GM18861 (cell line): ENCODE measurements around the gene RBMS2.

ENCODE experiments used
- ATAC-seq: cut with Tn5 transposase; IDR thresholded peaks from one replicate; pipeline ENCODE4 v1.9.1; 2021; ENCODE audit not compliant: unreplicated experiment

The RBMS2 gene

GRCh38 chr12:56578983-56579546 lies 57.4 kb downstream of the RBMS2 start:
- ATAC-seq = no peak

GRCh38 chr12:56581418-56582145 lies 60.0 kb downstream of the RBMS2 start:
- ATAC-seq = no peak

- no peak for ATAC-seq
Observed at GRCh38 chr12:56585098-56585497, 63.5 kb downstream of the RBMS2 start.

GRCh38 chr12:56589783-56590182 lies 68.2 kb downstream of the RBMS2 start:
- no peak for ATAC-seq

GRCh38 chr12:56590237-56590830 lies 68.7 kb downstream of the RBMS2 start:
- ATAC-seq = no peak

GRCh38 chr12:56591126-56591525 lies 69.5 kb downstream of the RBMS2 start:
- no peak for ATAC-seq

GRCh38 chr12:56591961-56592360 lies 70.3 kb downstream of the RBMS2 start:
- ATAC-seq = no peak

- no peak for ATAC-seq
Observed at GRCh38 chr12:56593909-56594621, 72.4 kb downstream of the RBMS2 start.

- ATAC-seq = no peak
Observed at GRCh38 chr12:56596815-56597214, 75.2 kb downstream of the RBMS2 start.

GRCh38 chr12:56599041-56599440 lies 77.4 kb downstream of the RBMS2 start:
- ATAC-seq = no peak

GRCh38 chr12:56599797-56600196 lies 78.2 kb downstream of the RBMS2 start:
- ATAC-seq = no peak

- no peak for ATAC-seq
Observed at GRCh38 chr12:56600753-56601152, 79.1 kb downstream of the RBMS2 start.

GRCh38 chr12:56601503-56601902 lies 79.9 kb downstream of the RBMS2 start:
- no peak for ATAC-seq

- ATAC-seq = no peak
Observed at GRCh38 chr12:56602239-56602638, 80.6 kb downstream of the RBMS2 start.

- ATAC-seq = no peak
Observed at GRCh38 chr12:56604355-56604754, 82.7 kb downstream of the RBMS2 start.

- ATAC-seq = no peak
Observed at GRCh38 chr12:56614627-56615026, 93.0 kb downstream of the RBMS2 start.

GRCh38 chr12:56616244-56616643 lies 94.6 kb downstream of the RBMS2 start:
- ATAC-seq = no peak

- no peak for ATAC-seq
Observed at GRCh38 chr12:56616925-56617324, 95.3 kb downstream of the RBMS2 start.

GRCh38 chr12:56622535-56622934 lies 100.9 kb downstream of the RBMS2 start:
- no peak for ATAC-seq

GRCh38 chr12:56626701-56627100 lies 105.1 kb downstream of the RBMS2 start:
- ATAC-seq = no peak

- ATAC-seq = no peak
Observed at GRCh38 chr12:56628671-56629458, 107.2 kb downstream of the RBMS2 start.
